ENCODE data around the gene CAPN5.
A peak's percentile ranks its signal among the peaks of the same experiment; 100 is the strongest.

The CAPN5 gene

GRCh38 chr11:77103319-77103718 is 36.5 kb downstream of the CAPN5 start:
- no peak overlapping the region for H3K4me3 ChIP-seq (ENCODE audit: low read length)
- DNase-seq (ENCODE audit: low read depth), result no peak
- no peak for TF ChIP-seq CTCF (IDR thresholded peaks at IDR 0.05; ENCODE audit: insufficient read depth, low read depth, low read length, missing control alignments)

GRCh38 chr11:77104727-77105126 is 38.0 kb downstream of the CAPN5 start:
- no peak for TF ChIP-seq CTCF (IDR thresholded peaks at IDR 0.05; ENCODE audit: insufficient read depth, low read depth, low read length, missing control alignments)
- DNase-seq (ENCODE audit: low read depth), result no peak
- no peak overlapping the region for H3K4me3 ChIP-seq (ENCODE audit: low read length)

- no peak for DNase-seq (ENCODE audit: low read depth)
- no peak for TF ChIP-seq CTCF (IDR thresholded peaks at IDR 0.05; ENCODE audit: insufficient read depth, low read depth, low read length, missing control alignments)
- no peak overlapping the region for H3K4me3 ChIP-seq (ENCODE audit: low read length)
Observed at GRCh38 chr11:77106321-77106720, 39.5 kb downstream of the CAPN5 start.

- DNase-seq (ENCODE audit: low read depth), result no peak
- no peak overlapping the region for H3K4me3 ChIP-seq (ENCODE audit: low read length)
- no peak for TF ChIP-seq CTCF (IDR thresholded peaks at IDR 0.05; ENCODE audit: insufficient read depth, low read depth, low read length, missing control alignments)
Observed at GRCh38 chr11:77106759-77107158, 40.0 kb downstream of the CAPN5 start.

GRCh38 chr11:77107950-77108349 is 41.2 kb downstream of the CAPN5 start:
- H3K4me3 ChIP-seq (ENCODE audit: low read length), result no peak overlapping the region
- TF ChIP-seq CTCF (IDR thresholded peaks at IDR 0.05; ENCODE audit: insufficient read depth, low read depth, low read length, missing control alignments), result no peak
- DNase-seq (ENCODE audit: low read depth), result peak; percentile 34

- no peak overlapping the region for H3K4me3 ChIP-seq (ENCODE audit: low read length)
- no peak for TF ChIP-seq CTCF (IDR thresholded peaks at IDR 0.05; ENCODE audit: insufficient read depth, low read depth, low read length, missing control alignments)
- DNase-seq (ENCODE audit: low read depth), result no peak
Observed at GRCh38 chr11:77108436-77108835, 41.7 kb downstream of the CAPN5 start.

GRCh38 chr11:77109236-77110019 is 42.7 kb downstream of the CAPN5 start:
- no peak for DNase-seq (ENCODE audit: low read depth)
- no peak for TF ChIP-seq CTCF (IDR thresholded peaks at IDR 0.05; ENCODE audit: insufficient read depth, low read depth, low read length, missing control alignments)
- H3K4me3 ChIP-seq (ENCODE audit: low read length), result no peak overlapping the region

All from epithelial cell of esophagus (primary cell).